GM21367 (cell line): ENCODE data around the gene TMEM154.
"Not testable (repeated sequence)": the region's sequence is repeated elsewhere in the genome, so short reads cannot be mapped to it uniquely, and the experiment has no call there.

ENCODE experiments used
- ATAC-seq: cut with Tn5 transposase; IDR thresholded peaks from one replicate; pipeline ENCODE4 v1.9.1; 2021; ENCODE audit not compliant: unreplicated experiment

The TMEM154 gene

DNA sequence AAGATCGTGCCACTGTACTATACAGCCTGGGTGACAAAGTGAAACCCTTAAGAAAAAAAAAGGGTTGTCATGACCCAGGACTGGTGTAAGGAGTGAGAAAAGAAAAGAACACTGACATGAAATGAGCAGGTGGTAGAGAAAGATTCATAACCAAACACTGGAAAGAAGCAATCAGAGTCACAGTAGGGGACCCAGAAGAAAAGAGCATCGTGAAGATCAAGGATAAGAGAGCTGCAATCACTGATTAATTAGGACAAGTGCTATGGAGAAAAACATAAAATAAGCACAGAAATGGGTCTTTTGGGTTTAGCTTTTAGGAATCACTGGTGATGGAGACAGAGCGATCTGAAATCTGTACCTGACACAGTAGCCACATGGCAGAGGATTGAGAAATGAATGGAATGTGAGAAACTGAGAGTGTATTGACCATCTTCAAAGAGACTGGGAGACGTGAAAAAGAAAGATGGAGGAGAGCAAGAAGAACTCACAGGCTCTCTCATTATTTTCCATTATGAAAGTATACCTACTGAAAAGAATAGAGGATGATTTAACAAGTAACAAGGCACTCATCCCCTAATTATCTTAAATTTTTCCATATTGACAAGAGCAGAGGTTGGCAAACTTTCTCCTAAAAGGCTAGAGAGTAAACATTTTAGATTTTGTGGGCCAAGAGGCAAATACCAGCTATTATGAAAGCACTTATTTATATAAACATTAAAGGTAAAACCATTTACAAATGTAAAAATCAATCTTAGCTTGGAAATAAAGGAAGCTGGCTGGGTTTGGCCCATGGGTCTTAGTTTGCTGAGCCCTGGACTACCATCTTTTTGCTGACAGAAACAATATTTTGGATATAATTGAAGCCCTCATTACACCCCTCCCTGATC, 7.3 kb downstream of the TMEM154 start:
- ATAC-seq = no peak

GRCh38 chr4:152668338-152668964, 11.3 kb downstream of the TMEM154 start:
- no peak for ATAC-seq

DNA sequence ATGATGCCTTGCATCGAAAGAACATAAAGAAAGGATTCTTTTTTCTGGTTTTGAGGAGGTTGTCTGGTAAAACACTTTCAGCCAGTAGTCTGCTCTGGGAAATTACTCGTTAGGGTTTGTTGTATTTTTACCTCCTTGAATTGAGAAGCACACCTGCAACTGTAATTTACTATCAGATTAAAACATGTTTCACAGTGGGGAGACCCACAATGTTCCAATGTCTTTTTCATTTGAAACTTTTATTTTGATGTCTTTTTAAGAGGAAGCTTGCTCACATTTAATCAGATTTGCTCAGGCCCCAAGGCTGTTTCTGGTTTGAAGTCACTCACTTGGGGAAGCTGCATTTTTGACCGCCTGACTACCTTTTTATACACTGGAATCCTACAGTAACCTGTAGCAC, 12.0 kb downstream of the TMEM154 start:
- ATAC-seq = no peak

GRCh38 chr4:152666946-152667345, 12.9 kb downstream of the TMEM154 start:
- ATAC-seq = no peak

DNA sequence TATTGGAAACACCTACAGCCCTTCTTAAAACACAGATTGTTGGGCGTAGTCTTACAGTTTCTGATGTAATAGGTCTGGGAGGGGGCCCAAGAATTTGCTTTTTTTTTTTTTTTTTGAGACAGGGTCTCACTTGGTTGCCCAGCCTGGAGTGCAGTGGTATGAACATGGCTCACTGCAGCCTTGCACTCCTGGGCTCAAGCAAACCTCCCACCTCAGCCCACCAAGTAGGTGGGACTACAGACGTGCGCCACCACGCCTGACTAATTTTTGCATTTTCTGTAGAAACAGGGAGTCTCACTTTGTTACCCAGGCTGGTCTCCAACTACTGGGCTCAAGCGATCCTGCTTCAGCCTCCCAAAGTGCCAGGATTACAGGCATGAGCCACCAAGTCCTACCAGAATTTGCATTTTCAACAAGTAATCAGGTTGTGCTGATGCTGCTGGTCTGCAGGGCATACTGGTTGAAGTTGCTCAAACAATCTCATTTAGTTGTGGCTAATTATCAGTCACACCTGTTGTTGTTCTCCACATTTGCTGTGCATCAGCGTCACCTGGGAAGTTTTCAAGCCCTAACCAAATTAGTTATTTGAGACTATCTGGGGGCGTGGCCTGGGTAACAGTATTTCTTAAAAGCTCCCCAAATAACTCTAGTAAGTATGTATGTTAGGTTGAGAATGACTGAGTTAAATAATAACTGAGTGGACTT, 14.0 kb downstream of the TMEM154 start:
- ATAC-seq = no peak

- ATAC-seq = not testable (repeated sequence)
Observed at GRCh38 chr4:152664067-152664378, 15.8 kb downstream of the TMEM154 start.

DNA sequence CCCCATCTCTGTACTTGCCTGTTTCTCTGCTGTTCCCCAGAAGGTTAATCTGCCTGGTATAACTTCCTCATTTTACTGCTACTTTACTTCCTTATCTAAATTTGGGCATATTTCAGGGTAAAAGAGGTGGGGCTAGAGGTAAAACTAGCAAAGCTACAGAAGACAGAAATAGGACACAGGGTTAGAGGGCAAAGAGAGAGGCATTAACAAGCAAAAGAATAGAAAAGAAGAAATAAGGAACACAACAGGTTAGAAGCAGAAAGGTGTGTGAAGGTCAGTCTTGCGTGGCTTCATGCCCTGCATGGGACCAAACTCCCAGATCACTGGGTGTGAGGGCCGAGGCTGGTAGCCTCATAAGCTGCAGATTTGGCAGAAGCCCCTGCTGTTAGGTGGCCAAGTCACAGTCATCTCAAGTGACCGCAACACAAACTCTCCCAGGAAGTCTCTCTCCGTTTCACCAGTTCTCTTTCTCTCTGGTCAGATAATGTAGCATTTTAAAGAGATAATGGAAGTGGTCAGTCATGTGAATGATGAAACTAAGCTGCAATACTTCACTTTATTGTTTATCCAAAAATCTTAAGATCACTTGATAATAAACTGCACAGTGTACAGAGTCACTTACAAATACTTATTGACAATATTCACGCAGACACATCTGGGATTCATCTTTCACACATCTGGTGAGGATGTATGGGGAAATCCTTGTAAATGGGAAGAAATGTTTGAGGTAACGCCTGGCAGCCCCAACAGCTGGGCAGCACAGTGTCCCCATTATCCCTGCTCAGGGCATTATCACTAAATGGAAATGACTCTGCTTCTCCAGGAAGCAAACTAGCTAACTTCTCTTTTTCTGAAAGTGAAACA, 16.4 kb downstream of the TMEM154 start:
- ATAC-seq = peak; percentile 47

- ATAC-seq = no peak
Observed at GRCh38 chr4:152661649-152662048, 18.1 kb downstream of the TMEM154 start.

DNA sequence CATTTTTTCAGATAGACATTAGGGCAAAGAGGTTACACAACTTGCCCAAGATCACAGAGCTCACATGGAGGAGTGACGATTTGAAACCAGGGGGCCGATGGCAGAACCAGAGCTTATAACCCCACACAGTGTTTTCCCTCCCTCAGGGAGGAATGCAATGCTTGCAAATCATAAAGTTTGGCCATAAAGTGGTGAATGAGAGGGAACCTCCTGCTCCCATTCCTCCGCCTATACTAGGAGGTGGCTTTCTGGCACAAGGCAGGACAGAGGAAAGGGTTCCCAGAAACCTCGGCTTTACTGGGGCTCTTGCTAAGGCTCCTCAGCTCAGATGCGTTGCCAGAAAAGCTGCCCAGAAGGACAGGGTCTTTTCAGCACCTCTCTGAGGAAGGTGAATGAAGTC, 19.3 kb downstream of the TMEM154 start:
- ATAC-seq = no peak

DNA sequence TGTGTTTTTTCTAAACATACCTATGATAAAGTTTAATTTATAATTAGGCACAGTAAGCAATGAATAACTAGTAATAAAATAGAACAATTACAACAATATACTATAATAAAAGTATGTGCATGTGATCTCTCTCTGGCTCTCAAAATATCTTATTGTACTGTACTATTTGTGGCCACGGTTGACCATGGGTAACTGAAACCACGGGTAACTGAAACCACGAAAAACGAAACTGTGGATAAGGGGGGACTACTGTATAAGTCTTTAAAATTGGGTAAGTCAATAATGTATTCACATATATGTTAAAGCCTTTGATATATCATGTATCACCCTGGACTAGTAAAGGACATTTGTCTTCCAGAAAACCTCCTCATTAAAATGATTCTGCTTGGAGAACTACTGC, 20.0 kb downstream of the TMEM154 start:
- ATAC-seq = no peak

DNA sequence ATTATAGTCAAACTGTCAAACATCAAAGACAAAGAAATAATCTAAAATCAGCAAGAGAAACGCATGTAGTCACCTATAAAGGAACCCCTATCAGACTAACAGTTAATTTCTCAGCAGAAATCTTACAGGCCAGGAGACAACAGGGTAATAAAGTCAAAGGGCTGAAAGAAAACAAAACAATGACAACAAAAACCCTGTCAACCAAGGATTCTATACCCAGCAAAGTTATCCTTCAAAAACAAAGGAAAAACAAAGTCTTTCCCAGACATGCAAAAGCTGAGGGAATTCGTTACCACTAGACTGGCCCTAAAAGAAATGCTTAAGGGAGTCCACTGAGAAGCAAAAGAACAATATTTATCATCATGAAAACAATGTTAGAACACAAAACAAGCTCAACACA, 22.1 kb downstream of the TMEM154 start:
- no peak for ATAC-seq

DNA sequence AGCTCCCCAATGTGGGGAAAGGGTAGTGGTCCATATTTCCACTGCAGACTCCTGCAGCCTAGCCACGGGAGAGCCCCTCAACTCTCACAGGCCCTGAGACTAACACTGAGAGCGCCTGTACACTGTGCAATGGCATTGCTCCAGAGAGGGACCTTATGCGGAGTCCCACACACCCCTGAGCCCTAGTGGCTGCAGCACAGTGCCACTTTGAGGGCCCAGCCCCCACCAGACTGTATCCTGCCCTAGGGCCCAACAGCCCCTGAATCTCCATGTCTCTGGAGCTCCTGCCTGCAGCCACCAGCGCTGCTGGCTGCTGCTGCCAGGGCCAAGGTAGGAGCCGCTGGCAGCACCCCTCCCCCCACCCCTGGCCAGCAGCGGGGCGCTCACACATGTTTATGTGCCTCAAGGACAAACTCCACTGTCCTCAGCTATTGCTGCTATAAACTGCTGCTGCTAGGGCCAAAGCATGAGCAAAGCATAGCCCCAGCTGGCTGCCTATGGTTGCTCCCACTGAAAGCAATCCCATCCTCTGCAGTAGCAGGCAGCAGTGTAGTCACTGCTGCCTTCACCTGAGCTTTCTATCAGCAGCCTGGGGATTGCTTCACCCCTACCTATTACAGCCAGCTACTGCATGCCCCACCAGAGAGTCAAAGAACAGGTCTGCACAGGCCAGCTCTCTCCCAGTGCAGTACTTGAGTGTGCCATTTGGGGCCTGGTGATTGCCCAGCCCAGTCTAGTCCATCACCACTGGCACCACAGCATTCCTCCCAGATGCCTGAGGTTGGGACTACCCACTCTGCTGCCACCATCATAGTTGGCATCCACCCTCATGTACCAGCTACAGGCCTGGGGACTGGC, 24.3 kb downstream of the TMEM154 start:
- ATAC-seq = no peak

- no peak for ATAC-seq
Observed at GRCh38 chr4:152652102-152652501, 27.7 kb downstream of the TMEM154 start.

- ATAC-seq = no peak
Observed at GRCh38 chr4:152651473-152652060, 28.2 kb downstream of the TMEM154 start.

DNA sequence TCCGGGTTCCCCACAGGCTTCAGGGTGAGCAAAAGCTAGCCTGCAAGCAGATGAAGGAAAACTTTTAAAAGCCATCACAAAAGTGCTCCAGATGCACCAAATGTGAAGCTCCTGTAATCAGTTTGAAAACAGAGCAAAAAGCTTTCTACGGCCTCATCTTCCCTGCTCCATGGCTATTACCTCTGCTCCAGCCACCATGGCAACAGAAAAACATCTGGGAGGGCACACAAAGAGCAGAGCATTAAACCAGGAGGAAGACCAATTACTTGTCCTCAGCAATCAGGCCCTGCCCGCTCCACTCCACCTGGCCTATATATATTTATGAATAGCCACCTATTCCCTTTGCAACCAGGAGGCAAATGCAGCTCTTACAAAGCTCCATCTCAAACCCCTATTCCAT, 33.6 kb downstream of the TMEM154 start:
- ATAC-seq = no peak

DNA sequence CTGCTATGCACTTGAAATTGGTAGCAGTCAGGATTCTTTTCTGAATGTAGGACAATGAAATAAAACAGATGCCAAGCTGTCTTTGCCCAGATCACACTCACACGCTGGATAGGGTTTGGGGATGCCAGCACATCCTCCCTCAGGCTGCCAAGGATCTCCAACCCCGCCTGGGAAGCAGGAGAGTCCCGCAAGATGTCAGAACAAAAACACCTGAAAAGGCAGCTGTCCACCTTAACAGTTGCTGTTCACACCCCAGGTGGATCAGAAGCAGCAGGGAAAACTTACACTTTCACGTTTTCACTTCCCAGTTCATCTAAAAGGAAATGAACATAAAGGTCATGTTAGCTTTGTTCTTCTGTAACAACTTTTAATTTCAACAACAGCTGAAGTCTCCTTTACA, 35.7 kb downstream of the TMEM154 start:
- no peak for ATAC-seq

GRCh38 chr4:152643153-152644035, 36.4 kb downstream of the TMEM154 start:
- peak; percentile 80 for ATAC-seq

GRCh38 chr4:152640058-152640921, 39.5 kb downstream of the TMEM154 start:
- no peak for ATAC-seq
